Mammary epithelial cell (primary cell): Measurements from ENCODE around the gene SHROOM1.
"Not testable (repeated sequence)": the region's sequence is repeated elsewhere in the genome, so short reads cannot be mapped to it uniquely, and the experiment has no call there.

Source experiments
- EZH2 ChIP-seq: IDR thresholded peaks from 2 replicates; pipeline ENCODE4 v1.6.1; 2012; ENCODE audit warnings: low read length, inconsistent platforms, borderline replicate concordance
- TF ChIP-seq, protein P1 (sequence below), 2 donors: IDR thresholded peaks in 1 of 2; conservative IDR thresholded peaks in 1 of 2; 2 replicates each; pipeline ENCODE4 v1.5.1; 2011 to 2012; ENCODE audit warnings: inconsistent platforms in 2 of 2, low read length in 2 of 2, mild to moderate bottlenecking in 2 of 2, control low read depth in 1 of 2, low read depth in 1 of 2; ENCODE audit not compliant: insufficient read depth in 1 of 2; ENCODE audit errors: extremely low read depth in 1 of 2

- not testable (repeated sequence) for TF ChIP-seq EZH2
- TF ChIP-seq, protein P1, sequence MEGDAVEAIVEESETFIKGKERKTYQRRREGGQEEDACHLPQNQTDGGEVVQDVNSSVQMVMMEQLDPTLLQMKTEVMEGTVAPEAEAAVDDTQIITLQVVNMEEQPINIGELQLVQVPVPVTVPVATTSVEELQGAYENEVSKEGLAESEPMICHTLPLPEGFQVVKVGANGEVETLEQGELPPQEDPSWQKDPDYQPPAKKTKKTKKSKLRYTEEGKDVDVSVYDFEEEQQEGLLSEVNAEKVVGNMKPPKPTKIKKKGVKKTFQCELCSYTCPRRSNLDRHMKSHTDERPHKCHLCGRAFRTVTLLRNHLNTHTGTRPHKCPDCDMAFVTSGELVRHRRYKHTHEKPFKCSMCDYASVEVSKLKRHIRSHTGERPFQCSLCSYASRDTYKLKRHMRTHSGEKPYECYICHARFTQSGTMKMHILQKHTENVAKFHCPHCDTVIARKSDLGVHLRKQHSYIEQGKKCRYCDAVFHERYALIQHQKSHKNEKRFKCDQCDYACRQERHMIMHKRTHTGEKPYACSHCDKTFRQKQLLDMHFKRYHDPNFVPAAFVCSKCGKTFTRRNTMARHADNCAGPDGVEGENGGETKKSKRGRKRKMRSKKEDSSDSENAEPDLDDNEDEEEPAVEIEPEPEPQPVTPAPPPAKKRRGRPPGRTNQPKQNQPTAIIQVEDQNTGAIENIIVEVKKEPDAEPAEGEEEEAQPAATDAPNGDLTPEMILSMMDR (conservative IDR thresholded peaks at IDR 0.05 in 1 of 2, IDR thresholded peaks at IDR 0.05 in 1 of 2; ENCODE audit: extremely low read depth in 1 of 2, insufficient read depth in 1 of 2, low read depth in 1 of 2, low read length in 2 of 2): not testable (repeated sequence)
These were observed 24.6 kb downstream of the SHROOM1 start for GRCh38 chr5:132805872-132806271.
